ENCODE measurements around the gene ANKDD1A.

The ANKDD1A gene

DNA sequence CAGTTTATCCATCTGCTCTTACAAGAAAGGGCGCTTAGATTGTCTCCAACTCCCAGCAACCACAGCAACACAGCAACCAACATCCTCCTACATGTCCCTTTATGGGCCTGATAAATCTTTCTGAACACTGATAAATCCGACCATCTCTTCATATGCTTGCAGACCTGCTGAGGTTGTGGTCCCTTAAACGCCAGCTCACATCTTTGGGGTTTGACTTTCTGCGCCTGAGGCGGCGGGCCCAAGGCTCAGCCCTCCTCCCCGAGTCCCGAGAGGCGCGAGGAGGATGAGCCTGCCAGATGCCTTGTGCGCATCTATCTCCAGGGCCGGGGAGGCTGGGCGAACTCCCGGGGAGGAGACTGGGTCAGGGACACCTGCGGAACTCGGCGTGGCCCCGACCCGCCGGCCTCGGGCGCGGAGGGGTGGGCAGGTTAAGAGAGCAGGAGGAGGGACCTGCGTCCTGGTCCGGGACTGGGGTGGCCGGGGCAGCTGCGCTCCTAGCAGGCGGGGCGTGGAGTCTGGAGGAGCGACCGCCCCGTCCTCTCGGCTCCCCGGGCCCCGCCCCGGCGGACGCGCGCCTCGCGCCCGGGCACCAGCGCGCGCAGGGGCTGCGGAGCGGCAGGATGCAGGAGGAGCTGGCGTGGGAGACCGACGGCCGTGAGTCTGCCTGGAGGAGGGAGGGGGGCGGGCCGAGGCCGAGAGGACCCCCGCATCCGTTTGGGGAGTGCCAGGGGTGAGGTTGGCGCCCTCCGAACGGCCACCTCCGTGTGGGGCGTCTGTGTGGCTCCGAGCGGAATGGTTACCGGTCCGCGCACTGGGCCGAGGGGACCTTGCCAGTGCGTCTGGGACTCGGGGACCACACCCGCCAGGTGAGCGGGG is at the start of gene ANKDD1A:
Gene ANKDD1A, plus strand, starts transcription at position 592 of the 876 bp plus-strand sequence. Its CDS starts 29 bp downstream, at position 621.
- DNase-seq (ENCODE audit: low spot score): peak; percentile 87

DNA sequence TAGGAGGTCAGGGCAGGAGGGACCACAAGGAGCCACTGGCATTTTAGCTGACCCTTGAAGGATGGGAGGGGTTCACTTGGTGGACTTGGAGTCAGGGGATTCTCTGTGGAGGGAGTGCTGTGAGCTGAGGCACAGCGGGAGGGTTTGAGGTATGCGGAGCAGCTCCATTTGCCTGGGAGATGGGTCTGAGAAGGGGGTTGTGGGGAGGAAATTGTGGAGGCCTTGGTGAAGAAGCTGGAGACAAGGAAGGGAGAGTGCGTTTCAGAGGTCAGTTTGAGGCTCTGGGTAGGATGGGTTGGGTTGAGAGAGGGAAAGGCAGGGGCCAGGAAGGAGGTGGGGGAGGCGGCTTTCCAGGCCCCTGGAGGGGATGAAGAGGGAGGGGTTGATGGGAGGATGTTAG is 49.7 kb upstream of the ANKDD1A start:
- no peak for DNase-seq (ENCODE audit: low spot score)

DNA sequence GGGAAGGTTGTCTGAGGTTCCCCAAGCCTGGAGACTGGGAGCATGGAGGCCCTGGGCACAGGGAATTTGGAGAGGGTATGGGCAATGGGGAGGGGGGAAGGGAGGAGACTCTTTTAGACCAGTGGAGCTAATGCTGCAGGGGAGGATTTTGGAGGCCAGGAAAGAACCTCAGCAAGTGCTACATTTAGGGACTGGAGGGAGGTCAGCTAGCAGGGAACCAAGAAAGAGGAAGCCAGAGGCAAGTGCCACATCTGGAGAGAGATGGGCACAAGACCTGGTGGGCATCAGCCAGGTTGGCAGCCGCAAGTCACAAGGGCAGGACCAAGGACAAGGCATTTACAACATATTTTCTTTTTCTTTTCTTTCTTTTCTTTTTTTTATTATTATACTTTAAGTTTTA is 49.3 kb upstream of the ANKDD1A start:
- no peak for DNase-seq (ENCODE audit: low spot score)

DNA sequence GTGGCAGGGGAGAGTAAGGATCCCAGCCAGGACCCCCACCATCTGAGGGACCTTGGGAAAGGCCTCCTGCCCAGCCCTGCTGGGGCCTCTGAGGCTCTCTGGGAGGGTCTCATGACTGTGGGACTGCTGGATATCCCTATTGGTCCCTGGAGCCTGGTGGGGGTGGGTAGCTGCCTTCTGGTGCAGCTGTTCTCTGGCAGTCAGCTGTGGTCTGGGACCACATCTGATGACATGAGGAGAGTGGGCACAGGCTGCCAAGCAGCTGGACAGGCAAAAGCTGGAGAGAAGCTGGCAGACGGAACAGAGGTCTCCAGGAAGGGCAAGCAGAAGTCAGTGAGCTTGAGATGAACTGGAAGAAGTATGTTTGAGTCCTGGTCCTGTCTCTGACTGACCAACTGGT is 47.6 kb upstream of the ANKDD1A start:
- no peak for DNase-seq (ENCODE audit: low spot score)

DNA sequence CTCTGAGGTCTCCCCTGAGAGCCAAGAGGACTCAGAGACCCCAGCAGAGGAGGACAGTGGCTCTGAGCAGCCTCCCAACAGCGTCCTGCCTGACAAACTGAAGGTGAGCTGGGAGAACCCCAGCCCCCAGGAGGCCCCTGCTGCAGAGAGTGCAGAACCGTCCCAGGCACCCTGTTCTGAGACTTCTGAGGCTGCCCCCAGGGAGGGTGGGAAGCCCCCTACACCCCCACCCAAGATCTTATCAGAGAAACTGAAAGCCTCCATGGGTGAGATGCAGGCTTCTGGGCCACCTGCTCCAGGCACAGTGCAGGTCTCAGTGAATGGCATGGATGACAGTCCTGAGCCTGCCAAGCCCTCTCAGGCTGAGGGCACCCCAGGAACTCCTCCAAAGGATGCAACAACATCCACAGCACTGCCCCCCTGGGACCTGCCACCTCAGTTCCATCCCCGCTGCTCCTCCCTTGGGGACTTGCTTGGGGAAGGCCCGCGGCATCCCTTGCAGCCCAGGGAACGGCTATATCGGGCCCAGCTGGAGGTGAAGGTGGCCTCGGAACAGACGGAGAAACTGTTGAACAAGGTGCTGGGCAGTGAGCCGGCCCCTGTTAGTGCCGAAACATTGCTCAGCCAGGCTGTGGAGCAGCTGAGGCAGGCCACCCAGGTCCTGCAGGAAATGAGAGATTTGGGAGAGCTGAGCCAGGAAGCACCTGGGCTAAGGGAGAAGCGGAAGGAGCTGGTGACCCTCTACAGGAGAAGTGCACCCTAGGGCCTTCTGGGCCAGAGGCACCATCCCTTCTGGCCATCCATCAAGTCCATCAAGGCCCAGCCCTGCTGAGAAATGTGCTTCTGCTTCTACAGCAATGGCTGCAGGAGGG is 46.3 kb upstream of the ANKDD1A start:
- DNase-seq (ENCODE audit: low spot score): no peak

DNA sequence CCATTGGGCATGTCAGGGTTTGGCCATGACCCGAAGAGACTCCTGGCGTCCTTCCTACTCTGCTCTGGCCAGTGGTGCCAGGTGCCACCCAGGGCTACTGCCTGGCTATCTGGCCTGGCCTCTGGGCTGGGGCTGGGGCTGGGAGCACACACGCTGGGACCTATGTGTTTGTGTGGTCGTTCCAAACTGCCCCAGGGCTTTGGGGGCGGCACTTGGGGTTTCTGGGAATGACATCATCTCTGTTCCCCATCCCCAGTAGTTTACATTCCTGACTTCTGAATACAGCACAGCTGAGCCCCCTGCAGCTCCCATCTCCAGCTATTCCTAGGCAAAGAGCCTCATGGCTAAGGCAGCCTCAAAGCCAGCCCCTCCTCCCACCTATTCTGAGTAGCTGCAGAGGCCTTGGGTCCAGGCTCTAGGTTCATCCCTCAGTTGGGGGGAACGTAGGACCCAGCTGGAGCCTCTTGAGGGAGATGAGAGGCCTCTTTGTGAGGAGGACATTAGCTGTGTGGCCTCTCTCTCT is 45.6 kb upstream of the ANKDD1A start:
- DNase-seq (ENCODE audit: low spot score): peak; percentile 79

DNA sequence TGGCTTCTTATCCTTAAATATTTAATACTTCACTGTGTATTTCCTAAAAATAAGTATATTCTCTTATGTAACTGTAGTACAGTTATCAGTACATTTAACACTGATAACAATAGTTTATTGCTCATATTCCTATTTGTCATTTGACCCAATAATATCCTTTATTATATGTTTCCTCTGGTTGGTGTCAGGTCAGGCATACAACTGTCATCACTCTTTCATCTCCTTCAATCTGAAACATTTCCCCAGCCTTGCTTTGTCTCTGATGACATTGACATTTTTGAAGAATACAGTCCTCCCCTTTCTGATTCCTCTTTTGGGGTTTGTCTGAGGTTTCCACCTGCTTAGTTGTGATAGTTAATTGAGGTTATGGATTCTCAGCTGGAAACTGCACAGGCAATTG is 42.2 kb upstream of the ANKDD1A start:
- DNase-seq (ENCODE audit: low spot score): no peak

DNA sequence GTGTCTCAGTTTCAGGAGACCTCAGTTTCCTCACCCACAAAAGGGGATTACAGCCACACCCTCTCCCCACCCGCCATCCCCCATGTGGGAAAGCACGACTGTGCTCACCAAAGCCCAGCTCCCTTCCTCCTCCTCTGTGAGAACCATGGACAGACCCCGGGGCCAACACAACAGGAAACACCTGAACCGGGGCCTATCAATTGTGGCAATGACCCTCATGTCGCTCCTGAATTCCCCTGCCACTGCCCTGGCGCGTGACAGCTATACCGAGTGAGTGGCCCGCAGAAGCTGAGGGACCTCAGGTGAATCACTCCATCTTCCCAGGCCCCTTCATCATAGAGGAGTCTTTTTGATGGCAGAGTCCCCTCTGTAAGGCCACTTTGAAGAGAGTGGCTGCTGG is 41.3 kb upstream of the ANKDD1A start:
- no peak for DNase-seq (ENCODE audit: low spot score)

DNA sequence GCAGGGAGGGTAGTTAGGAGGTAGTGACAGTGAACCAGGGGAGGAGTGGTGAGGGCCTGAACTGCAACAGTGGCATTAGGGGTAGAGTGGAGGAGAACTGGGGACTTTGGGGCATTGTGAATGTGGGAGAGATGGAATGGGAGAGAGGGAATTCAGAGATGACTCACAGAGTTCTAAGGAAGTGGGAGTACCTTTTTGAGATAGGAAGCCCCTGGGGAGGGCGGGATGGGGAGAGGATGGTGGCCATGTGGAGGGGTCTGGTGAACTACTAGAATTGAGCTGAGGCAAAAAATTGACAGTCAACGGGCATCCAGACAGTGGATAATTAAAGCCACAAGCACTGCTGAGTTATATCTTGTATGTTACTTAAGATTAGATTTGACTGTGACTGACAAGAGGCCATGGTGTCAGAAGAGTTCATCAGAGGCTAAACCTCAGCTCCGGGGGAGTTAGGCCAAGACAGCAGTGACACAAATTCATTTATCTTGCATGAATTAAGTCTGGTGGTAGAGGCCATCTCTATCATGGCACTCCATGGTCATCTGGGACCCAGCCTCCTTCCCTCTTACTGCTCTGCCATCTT is 36.0 kb upstream of the ANKDD1A start:
- no peak for DNase-seq (ENCODE audit: low spot score)

DNA sequence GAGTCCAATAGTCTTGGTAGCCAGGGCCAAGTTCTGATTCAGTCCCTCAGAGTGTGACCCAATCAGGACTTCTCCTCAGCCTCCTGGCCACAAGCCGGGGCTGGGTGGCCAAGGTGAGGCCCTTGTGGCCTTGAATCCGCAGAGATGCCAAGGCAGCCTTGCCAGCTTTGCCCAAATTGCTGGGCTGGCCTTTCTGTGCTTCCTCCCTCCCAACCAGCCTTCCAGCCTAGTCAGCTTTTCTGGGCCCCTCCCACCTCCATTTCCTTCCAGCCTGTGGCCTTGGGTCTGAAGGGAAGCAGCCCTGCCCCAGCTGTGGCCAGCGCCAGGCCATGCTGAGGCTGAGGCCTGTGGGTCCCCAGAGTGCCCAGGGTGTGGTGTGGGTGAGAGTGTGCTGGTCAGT is 34.3 kb upstream of the ANKDD1A start:
- no peak for DNase-seq (ENCODE audit: low spot score)

DNA sequence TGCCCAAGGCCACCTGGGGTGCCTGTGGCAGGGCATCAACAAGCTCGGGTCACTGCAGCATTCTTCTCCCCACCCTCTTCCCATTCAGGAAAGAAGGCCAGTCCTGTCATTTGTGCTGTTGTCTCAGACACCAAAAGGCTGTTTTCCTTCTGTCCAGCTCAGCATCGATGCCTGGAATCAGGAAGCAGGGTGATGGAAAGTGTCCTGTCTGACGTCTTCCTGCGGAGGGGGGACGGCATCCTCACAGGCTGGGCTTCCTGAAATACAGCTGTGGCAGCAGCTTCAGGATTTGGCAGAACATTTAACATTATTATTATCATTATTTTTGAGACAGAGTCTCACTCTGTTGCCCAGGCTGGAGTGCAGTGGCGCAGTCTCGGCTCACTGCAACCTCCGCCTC is 33.0 kb upstream of the ANKDD1A start:
- DNase-seq (ENCODE audit: low spot score): no peak

DNA sequence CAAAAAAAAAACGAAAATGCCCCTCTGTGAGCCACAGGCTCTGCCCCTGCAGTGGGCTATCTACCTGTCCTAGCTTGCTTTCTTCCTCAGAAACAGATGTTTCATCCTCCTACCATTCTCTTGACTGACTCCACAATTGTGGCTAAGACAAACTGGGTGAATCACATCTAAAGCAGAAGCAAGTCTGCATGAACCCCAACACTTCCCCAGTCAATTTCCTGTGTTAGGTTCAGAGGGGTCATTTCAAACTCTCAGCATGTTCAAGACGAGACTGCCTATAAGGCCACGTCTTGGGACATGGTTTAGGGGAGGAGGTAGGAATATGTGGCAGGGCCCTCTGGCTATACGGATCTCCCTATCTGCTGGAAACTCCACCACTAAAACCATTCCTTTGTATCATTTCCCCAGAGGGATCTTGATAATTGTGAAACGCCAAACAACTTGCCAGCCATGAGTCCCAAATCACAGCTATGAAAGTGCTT is 28.6 kb upstream of the ANKDD1A start:
- DNase-seq (ENCODE audit: low spot score): no peak

DNA sequence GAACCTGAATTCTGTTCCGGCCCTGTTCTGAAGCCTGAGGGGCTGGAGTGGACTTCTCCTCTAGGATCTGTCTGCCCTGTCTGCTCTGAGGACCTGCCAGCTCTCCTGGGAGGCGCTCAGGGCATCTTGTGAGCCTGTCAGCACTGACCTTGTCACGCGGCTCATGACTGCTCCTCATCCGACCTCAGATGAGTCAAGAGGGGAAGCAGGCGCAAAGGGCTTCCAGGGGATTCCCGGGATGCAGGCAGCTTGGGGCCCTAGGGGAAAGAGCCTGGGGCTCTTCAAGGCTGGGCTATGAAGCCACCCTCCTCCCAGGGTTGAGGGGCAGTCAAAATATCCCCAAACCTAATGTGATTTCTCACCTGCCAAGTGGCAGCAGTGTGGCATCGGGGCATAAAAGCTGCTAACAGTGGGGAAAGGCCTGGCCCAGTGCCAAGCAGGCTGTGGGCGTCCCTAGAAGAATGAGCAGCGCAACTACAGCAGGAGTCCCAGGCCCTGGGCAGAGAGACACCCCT is 27.6 kb upstream of the ANKDD1A start:
- peak; percentile 80 for DNase-seq (ENCODE audit: low spot score)

DNA sequence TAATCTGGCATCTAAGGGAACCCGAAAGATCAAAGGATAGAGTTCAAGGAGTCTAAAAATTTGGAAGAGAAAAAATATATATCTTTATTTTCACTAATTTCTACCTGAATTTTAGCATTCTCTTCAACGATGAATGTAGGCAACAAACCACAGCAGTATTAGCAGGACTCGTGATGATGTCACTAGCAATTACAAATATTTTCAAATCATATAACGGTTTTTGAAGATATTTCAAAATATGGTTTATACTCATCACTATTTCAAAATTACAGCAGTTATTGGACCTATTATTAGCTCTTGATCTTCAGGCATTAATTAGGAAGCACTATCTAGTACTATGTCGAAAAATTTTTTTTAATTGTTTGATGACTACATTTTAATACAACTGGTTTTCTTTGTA is 27.0 kb upstream of the ANKDD1A start:
- DNase-seq (ENCODE audit: low spot score): no peak

DNA sequence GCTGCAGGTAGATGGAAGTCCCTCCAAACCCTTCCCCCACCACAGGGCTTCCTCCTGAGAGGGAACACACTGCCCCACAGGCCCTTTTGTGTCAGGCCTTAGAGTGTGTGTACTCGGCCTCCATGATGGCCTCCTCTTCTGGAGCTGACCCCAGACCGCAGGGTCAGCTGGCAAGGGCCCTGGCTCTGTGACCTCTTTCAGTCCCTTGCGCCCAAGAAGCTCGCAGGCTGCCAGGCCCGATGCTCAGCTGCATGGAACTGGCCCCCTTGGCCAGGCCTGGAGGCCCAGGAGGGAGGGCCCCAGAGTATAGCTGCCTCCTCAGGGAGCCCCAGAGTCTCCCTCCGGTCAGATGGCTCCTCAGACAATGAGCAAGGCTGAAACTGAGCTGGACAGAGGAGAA is 23.4 kb upstream of the ANKDD1A start:
- DNase-seq (ENCODE audit: low spot score): no peak

DNA sequence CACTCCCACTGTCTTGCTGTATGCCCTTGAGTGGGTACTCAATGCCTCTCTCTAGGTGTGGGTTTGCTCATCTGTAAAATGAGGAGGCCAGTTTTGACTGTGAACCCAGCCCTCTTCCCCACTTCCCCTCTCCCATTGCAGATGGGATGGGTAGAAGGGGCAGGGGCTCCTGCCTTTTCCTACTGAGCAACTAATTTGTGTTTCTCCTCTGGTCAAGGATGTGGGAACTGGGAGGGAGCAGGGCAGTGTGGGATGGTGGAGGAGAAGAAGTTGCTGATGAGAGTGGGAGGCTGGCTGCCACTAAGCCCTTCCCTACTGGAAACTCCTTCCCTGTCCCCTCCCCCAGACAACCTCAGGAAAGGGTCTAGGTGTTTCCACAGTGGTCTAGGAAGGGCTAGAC is 20.1 kb upstream of the ANKDD1A start:
- no peak for DNase-seq (ENCODE audit: low spot score)

DNA sequence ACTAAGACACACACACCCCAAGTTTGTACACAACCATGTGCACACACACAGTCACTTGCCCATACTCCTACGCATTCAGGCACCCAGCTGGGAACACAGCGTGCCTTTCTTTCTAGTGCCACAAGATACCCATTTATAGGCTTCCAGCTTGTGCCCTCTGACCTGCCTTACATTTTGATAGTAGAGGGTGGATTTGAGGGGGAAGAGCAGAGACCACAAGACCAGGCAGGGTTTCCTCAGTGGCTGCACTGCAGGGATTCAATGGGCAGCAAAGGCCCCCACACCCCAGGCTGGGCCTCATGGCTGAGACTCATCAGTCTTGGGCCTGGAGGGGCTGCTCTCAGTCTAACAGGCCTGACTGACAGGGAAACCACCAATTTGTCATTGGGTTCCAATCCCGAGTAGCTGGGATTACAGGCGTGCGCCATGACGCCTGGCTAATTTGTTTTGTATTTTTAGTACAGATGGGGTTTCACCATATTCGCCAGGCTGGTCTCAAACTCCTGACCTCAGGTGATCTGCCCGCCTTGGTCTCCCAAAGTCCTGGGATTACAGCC is 18.8 kb upstream of the ANKDD1A start:
- no peak for DNase-seq (ENCODE audit: low spot score)

DNA sequence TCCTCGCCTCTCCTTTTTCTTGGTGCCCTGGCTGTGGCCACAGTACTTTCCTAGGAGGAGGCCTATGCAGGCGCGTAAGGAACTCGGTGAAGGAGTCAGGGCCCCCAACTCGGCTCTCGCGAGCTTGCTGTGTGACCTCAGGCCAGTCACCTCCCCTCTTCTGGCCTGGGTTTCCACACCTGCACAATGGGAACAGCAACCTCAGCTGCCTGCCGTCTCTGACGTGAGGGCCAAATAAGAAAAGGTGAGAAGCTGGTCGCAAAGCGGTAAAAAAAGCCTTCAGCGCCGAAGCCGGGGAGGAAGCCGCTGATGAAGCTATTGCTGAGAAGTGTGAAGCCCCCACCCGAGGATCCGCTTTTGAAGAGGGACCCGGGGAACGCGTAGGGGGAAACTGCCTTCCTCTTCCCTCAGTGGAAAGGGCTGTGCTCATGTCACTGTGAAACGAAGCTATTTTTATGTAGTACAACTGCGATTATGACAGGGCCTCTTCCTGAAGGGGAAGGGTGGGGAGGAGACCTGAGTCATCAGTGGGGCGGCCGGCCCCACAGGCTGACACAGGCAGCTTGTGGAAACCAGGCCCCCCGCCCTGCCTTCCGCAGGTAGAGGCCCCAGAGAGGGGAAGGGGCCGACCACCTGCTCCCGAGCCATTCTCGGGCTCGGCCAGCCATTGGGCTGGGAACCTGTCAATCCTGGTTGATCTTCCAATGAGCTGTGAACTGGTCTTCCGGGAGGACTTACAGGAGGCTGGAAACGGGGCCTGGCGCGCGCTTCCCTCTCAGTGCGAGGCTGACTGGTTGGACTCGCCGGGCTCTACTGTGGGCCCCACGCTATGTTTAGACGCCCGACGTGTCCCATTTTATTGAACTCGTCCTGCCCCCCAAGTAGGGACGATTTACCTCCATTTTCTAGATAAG is 18.0 kb upstream of the ANKDD1A start:
- peak; percentile 77 for DNase-seq (ENCODE audit: low spot score)

DNA sequence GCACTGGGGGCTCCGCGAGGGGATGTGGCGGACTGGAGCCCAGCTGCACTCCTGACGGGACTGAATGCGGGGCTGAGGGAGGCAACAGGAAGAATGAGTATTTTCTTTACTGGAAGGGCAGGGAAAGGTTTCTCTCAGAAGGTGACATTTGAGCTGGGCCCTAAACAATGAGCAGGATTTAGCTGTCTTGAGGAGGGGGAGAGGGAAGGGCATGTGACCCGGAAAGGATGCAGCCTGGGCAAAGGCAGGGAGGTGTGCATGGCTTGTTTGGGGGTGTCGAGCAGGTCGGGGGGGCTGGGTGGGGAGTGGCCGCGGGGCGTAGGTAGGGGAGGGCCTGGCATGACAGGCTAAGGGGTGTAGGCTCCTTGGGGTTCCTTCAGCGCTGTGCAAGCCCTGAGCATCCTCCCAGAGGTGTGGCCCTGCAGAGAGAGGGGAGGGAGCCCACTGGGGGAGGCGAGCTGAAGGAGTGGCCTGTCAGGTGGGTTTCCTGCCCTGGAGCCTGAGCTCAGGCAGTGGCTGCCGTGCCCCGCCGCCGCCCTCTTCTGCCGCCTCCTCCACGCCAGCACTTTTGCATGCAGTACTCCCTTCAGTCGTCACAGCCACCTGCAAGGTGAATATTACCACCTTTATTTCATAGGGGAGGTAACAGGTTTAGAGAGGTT is 17.2 kb upstream of the ANKDD1A start:
- DNase-seq (ENCODE audit: low spot score): no peak

Data from AG08396 (cell line).